NCI-H2107 (cell line): ENCODE data around the gene CAP2.
"Not testable (repeated sequence)": the region's sequence is repeated elsewhere in the genome, so short reads cannot be mapped to it uniquely, and the experiment has no call there.

Experiments used
- DNase-seq: peaks from one replicate; lab custom pipeline; 2025; lab: John Stamatoyannopoulos, UW

Gene CAP2

DNA sequence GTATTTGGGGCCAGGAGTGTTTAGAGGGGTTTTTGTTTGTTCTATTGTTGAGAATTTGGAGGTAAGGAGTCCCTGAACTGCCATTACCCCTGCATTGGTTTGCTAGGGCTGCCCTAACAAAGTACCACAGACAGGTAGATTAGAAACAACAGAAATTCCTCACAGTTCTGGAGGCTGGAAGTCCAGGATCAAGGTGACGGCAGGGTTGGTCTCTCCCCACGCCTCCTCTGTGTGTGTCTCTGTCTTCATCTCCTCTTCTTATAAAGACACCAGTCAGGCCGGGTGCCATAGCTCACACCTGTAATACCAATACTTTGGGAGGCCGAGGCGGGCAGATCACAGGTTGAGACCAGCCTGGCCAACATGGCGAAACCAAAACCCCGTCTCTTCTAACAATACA, 109.7 kb downstream of the CAP2 start:
- no peak for DNase-seq

DNA sequence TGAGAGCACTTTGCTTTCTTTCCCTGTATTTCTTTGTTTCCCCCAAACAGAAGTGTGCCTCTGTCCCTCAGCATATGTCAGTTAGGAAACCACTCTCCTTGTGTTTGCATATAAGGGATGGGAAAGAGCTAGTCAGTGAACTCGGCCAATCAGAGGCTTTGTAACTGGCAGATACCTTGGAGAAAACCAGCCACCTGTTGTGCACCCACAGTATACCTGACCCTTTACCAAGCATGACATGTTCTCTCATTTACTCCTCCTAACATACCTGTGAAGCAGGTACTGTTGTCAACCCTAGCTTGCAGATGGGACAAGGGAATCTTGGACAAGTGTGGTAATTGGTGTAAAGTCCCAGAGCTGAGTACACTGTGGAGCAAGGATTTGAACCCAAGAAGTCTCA, 110.6 kb downstream of the CAP2 start:
- DNase-seq: no peak

DNA sequence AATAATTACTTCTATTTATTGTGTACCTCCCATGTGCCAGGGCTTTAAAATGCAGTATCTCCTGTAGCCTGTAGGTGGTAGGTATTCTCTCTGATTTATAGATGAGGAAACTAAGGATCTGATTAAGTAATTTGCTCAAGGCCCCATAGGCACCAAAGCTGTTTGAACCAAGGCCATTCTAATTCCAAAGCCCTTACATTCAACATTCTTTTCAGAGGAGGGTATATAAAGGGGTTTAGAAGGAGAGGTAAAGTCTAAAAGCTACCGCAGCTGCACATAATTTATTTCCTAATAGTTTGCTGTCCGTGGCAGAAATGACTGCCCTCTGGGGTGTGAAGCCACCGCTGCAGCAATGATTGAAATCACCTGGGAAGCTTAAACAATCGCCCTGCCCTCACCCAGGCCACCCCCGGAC, 111.7 kb downstream of the CAP2 start:
- DNase-seq: no peak

DNA sequence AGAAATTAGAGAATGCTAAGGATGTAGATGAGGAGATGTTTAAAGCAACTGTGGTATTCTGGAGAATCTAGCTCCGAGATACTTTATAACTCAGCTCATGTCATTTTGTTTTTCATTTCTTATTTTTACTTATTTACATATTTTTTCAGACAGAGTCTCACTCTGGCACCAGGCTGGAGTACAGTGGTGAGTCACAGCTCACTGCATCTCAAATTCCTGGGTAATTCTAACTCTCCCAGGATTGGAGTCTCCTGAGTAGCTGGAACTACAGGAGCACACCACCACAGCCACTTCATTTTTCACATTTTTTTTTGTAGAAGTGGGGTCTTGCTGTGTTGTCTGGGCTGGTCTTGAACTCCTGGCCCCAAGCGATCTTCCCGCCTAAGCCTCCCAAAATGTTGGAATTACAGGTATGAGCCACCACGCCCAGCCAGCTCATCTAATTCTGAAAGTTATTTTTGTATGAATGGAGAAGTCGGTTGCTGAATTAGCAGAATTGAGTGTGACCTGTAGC, 112.4 kb downstream of the CAP2 start:
- DNase-seq: no peak

DNA sequence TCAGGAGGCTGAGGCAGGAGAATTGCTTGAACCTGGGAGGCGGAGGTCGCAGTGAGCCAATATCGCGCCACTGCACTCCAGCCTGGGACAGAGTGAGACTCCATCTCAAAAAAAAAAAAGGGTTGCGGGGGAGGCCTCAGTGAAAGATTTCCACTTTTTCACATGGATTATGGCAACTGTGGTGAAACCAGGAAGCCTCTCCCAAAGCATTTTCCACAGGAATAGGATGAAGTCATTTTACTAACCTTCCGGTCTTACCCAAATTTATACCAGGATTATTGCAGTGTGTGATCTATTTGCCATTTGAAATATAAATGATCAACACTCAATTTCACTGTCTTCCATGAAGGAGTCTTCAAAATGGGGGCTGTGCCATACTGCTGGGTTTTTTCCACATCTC, 113.1 kb downstream of the CAP2 start:
- DNase-seq: no peak

DNA sequence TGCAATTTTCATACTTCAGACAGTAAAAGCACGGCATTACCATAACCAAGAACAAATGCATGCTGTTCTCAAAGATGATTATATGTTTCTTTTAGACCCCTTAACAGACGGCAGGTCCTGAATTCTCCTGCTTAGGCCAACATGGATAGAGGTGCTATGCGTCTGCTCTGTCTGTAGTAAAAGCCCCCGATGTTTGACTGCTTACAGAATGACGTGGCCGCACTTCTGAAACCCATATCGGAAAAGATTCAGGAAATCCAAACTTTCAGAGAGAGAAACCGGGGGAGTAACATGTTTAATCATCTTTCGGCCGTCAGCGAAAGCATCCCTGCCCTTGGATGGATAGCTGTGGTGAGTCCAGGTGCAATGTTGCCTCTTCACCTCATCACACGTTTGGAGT, 113.6 kb downstream of the CAP2 start:
- no peak for DNase-seq

DNA sequence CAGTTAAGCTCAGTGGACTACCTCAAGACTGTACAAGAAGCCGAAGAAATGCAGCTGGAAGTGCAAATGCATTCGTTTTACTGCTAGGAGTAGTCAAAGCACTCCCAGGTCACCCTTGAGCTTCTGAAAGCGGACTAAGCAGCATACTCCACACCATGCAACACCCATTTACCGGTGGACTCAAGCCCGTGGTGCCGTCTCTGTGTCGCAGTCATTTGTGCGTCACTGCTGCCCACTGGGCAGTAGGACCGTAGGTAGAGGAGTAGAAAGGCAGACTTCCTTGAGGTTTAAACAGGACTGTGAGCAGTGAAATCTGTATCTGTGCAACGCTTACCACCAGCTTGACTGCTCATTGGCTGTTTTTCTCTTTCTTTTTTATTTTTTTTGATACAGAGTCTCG, 117.7 kb downstream of the CAP2 start:
- DNase-seq: no peak

DNA sequence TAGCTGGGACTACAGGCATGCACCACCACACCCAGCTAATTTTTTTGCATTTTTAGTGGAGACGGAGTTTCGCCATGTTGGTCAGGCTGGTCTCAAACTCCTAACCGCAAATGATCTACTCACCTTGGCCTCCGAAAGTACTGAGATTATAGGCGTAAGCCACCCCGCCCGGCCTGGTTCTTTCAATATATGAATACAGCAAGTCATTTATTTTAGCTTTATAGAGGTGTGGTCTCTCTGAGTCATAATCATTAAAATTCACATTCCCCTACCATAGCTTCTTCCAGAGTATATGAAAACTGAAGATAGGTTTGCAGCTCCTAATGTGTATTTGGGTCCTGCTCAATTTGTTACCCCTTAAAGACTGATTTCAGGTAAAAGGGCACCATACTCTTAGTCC, 118.2 kb downstream of the CAP2 start:
- DNase-seq: no peak

DNA sequence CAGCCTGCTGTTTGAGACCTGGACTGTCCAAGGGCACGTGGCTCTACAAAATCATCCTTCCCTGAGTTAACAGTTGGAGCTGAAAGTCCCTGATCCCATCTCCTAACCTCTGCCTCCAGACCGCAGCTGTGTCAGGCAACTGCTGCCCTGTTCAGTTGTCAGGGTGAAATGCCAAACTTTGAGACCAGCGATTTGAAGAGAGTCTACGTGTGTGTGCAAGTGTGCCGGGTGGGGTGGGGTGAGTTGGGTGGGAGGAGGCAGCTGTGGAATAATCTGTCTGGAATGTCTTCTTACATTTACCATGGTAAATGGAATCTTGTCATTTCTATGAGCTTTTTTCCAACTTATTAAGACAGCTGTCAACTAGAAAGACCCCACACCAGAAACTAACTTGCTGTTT, 125.7 kb downstream of the CAP2 start:
- DNase-seq: no peak

DNA sequence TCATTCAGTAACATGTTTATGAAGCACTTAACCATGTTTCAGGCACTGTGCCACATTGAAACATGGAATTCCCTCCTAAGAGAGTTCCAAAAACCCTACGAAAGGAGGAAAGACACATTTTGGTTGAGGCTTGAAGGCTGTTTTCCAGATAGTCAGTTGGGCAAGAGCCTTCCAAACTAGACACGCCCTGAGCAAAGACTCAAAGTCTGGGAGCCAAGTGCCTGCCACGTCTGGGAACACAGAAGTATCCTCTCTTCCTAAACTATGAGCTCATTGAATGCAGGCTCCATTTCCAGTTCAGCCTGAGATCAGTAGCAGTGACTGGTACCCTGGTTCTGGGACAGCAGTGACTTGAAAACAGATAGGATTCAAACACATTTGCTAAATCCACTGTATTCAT, 132.2 kb downstream of the CAP2 start:
- DNase-seq: no peak

DNA sequence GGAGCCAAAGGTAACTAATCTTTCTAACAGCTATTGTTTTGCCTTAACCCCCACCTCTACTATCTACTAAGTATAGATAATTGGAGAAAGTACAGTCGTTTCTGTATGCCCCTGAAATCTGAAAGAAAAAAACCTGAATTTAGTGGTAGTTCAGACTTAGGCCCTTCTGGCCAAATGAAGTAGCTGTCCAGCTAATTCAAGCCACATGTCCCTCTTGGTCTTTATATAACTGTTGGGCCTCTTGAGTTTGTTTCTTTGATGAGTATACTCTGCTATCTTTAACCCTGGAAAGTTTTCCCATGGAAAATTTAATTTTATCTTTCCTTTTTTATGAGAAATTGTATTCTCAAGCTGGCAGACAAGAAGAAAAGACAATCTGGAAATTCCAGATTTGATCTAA, 133.7 kb downstream of the CAP2 start:
- no peak for DNase-seq

DNA sequence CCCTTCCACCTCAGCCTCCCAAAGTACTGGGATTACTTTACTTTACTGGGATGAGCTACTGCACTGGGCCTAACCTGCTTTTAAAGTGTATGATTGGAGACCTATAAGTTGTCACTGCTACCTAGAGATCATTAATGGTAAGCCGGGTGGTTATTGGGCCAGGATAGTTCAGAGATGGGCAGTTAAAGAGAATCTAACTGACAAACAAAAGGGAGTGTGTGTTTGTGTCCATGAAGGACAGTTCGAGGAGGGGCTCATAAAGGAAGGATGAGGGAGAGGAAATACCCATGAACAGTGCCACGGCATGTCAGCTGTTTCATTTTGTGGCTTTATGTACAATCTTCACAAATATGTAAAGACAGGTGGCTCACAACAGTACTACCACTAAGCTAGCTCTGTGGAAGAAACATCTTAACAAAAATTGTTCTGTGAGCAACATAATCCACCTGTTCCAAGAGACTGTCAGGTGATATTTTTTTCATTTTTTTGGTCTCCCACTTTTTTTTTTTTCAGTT, 137.0 kb downstream of the CAP2 start:
- DNase-seq: no peak

DNA sequence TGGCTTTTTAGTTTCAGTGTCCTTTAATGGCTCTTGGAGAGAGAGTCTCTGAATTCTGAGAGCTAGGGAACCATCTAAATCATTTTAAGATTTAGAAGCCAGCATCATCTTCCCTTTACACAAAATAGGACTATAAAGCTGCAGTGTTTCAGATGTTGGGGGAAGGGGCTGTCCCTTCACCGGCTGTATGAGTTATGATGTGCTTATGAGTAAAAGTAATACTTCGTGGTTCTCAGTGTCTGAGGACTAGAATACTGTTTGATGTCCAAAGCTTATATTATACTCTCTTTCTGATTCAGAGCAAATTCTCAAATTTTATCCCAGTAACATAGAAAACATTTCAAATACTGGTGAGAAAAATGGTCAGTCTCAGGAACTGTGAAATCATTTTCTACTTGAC, 143.2 kb downstream of the CAP2 start:
- no peak for DNase-seq

DNA sequence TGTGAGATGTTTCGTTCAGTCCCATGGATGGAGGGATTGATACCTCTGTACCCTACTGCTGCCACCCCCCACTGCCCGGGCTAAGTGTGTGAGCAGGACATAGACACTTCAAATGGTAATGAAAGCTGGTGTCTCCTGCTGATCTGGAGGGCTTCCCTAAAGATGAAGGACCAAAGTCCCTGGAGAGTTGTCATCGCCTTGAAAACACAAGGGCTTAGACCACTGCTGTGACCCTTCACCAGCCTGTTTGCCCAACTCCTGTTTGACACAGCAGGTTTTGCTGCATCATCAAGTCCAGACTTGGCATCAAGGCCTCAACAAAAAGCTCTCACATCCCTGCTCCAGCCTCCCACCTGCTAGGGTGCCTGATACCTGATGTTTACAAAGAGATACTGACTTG, 148.8 kb downstream of the CAP2 start:
- no peak for DNase-seq

DNA sequence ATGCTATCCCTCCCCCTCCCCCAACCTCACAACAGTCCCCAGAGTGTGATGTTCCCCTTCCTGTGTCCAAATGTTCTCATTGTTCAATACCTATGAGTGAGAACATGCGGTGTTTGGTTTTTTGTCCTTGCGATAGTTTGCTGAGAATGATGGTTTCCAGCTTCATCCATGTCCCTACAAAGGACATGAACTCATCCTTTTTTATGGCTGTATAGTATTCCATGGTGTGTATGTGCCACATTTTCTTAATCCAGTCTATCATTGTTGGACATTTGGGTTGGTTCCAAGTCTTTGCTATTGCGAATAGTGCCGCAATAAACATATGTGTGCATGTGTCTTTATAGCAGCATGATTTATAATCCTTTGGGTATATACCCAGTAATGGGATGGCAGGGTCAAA, 152.3 kb downstream of the CAP2 start:
- not testable (repeated sequence) for DNase-seq

DNA sequence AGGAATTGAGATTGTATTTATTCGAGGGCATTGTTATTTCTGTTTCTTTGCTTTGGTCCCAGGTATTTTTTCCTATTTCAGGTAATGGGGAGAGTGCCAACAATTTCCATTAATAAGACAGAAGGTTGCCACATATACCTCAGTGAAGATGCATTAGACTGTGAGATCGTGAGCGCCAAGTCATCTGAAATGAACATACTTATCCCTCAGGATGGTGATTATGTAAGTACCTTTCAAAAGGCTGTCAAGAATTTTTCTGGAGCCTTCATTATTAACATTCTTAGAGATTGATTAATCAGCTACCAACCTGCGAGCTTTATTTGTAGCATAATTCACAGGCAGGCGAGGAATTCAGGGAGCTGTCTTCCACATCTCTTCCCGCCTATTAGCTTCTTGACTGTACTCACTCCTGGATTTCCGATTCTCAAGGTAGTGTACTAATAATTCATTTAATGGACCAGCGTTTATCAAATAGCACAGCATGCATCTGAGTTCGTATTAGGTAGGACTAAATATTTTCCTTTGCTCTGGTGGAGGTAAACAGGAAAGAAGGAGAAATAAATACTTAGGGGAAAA, 158.1 kb downstream of the CAP2 start:
- DNase-seq: no peak

DNA sequence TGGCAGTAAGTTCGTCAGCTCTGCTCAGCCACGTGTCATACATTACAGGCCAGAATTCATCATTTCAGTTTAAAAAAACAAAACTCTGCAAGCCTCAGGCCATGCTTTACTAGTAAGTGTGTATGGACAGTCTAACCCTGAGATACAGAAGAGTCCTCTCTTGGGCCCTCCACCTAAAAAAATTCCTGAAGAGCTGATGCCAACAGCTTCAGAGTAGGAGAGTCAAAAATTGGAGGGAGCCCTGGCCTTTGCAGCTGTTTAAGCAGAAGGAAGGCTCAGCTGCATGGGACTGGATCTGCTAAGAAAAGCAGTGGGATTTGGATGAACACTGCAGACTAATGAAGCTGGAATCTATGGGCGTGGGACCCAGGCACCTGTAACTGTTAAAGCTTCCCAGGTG, 159.5 kb downstream of the CAP2 start:
- no peak for DNase-seq

DNA sequence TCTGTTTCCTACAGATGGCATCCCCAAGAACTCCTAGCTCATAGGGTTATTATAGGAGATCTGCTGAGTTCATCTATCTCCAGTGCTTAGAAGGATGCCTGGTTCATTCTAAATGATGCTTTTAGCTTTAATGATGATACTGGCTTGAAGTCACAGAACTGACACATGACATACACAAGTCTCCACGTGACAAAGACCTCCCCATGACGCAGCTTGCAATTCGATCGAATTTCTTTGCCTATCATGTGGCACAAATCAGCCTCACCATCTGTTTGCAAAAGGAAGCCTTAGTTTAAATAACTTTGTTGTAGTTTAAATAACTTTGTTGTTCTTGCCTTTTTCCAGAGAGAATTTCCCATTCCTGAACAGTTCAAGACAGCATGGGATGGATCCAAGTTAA, 162.6 kb downstream of the CAP2 start:
- DNase-seq: no peak

DNA sequence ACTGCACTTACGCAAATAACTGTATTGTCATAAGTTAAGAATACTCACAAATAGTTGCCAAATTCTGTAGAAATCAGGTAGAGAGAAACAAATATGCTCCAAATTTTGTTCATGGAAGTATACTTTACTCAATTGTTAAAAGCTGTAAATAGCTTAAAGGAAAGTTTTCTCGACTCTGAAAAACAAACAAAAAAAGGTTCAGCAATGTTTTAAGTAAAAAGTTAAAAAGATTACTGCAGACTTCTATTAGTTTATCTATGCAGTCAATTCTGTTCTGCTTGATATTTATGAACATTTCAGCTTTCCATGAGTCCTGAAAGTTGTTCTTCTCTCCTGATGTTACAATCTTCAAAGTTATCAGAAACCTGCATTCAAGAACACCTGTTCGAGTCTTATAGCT, 169.2 kb downstream of the CAP2 start:
- DNase-seq: no peak

DNA sequence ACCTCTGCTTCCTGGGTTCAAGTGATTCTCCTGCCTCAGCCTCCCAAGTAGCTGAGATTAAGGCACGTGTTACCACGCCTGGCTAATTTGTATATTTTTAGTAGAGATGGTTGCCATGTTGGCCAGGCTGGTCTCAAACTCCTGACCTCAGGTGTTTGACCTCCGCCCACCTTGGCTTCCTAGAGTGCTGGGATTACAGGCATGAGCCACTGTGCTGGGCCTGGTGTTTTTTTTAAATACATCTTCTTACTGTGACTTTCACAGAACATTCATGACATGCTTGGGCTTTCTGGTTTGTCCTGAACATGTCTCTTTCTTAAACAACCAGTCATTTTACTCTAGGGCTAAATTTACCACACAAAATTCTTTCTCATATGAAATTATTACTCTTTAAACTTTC, 172.0 kb downstream of the CAP2 start:
- no peak for DNase-seq

DNA sequence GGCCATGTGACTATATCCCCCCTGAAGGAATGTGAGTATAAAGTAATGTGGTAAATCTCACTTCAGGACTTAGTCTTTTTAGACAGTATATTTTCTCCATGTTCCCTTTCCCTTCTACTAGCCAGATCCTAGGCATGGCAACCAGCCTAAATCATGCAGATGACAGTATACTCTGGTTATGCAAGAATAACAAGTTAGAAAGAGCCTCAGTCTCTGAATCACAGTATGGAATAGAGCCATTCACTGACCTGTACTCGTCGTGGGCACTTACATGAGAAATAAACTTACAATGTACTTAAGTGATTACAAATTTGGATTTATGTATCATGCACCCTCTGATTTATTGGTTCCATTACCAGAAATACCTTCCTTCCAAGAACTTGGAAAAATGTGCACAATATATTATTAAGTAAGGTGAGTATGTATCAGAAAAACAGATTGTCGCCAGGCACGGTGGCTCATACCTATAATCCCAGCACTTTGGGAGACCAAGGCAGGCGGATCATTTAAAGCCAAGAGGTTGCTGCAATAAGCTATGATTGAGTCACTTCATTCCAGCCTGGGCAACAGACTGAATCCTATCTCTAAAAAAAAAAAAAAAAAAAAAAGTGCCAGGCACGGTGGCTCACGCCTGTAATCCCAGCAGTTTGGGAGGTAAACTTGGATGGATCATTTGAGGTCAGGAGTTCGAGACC, 181.6 kb downstream of the CAP2 start:
- no peak for DNase-seq

DNA sequence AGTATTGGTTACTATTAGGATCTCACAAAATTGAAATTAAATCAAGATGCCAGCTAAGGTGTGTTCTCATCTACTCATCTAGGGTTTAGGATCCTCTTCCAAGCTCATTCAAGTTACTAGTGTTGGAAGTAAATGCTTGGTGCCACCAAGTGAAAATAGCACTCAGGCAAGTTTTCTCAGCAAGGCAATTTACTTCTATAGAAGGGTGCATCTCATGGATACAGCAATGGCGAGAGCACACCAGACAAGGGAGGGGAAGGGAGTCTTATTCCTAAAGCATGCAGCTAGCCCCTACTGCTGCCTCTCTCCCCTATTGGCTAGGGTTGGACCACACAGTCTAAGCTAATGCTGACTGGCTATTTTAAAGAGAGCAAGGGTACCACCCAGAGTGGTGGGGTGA, 183.7 kb downstream of the CAP2 start:
- no peak for DNase-seq

DNA sequence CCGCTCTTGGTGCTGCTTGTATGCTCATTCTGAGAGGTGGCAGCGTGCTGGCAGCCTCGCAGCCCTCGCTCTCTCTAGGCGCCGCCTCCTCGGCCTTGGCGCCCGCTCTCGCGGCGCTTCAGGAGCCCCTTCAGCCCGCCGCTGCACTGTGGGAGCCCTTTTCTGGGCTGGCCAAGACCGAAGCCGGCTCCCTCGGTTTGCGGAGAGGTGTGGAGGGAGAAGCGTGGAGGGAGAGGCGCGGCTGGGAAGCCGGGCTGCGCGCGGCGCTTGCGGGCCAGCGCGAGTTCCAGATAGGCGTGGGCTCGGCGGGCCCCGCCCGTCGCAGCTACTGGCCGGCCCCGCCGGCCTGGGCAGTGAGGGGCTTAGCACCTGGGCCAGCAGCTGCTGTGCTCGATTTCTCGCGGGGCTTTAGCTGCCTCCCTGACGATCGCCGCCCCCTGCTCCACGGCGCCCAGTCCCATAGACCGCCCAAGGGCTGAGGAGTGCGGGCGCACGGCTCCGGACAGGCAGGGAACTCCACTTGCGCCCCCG, 187.2 kb downstream of the CAP2 start:
- DNase-seq: no peak

DNA sequence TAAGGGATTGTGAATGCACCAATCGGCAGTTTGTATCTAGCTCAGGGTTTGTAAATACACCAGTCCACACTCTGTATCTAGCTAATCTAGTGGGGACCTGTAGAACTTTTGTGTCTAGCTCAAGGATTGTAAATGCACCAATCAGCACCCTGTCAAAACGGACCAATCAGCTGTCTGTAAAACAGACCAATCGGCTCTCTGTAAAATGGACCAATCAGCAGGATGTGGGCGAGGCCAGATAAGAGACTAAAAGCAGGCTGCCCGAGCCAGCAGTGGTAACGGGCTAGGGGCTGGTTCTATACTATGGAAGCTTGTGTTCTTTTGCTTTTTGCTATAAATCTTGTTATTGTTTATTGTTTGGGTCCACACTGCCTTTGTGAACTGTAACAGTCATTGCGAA, 187.9 kb downstream of the CAP2 start:
- not testable (repeated sequence) for DNase-seq
